GM18520 (cell line): ENCODE results near the gene GRPEL1.

Source experiments
- ATAC-seq: cut with Tn5 transposase; IDR thresholded peaks from one replicate; pipeline ENCODE4 v1.9.1; 2021; ENCODE audit not compliant: unreplicated experiment

The GRPEL1 gene

GRCh38 chr4:7025040-7025602, 42.7 kb downstream of the GRPEL1 start:
- no peak for ATAC-seq

GRCh38 chr4:7024336-7024890, 43.5 kb downstream of the GRPEL1 start:
- no peak for ATAC-seq

- no peak for ATAC-seq
These were observed 44.0 kb downstream of the GRPEL1 start for GRCh38 chr4:7023901-7024300.

GRCh38 chr4:7023486-7023885, 44.4 kb downstream of the GRPEL1 start:
- no peak for ATAC-seq

- no peak for ATAC-seq
These were observed 45.8 kb downstream of the GRPEL1 start for GRCh38 chr4:7021930-7022664.

- ATAC-seq, result no peak
These were observed 46.5 kb downstream of the GRPEL1 start for GRCh38 chr4:7021355-7021754.

GRCh38 chr4:7020856-7021255, 47.0 kb downstream of the GRPEL1 start:
- ATAC-seq, result no peak

GRCh38 chr4:7020290-7020689, 47.6 kb downstream of the GRPEL1 start:
- ATAC-seq, result no peak

GRCh38 chr4:7019367-7019766, 48.5 kb downstream of the GRPEL1 start:
- no peak for ATAC-seq

GRCh38 chr4:7018281-7018680, 49.6 kb downstream of the GRPEL1 start:
- no peak for ATAC-seq

GRCh38 chr4:7017446-7018048, 50.3 kb downstream of the GRPEL1 start:
- ATAC-seq, result no peak

GRCh38 chr4:7016512-7016911, 51.4 kb downstream of the GRPEL1 start:
- no peak for ATAC-seq

- ATAC-seq, result no peak
These were observed 51.8 kb downstream of the GRPEL1 start for GRCh38 chr4:7016086-7016485.

- no peak for ATAC-seq
These were observed 52.4 kb downstream of the GRPEL1 start for GRCh38 chr4:7015383-7016035.

GRCh38 chr4:7014815-7015214, 53.0 kb downstream of the GRPEL1 start:
- ATAC-seq, result no peak

- ATAC-seq, result no peak
These were observed 54.7 kb downstream of the GRPEL1 start for GRCh38 chr4:7013175-7013574.

- ATAC-seq, result no peak
These were observed 58.3 kb downstream of the GRPEL1 start for GRCh38 chr4:7009564-7009963.
